Testis (tissue), 3 donors: ENCODE measurements around the gene TERT. TPM values are rescaled to one million over a fixed set of nuclear protein-coding genes. Genes with fewer than 3 reads are reported as not detected.

Experiments used
- DNase-seq: peaks from one replicate; pipeline ENCODE4 v3.0.0-alpha.2; 2019
- H3K27ac ChIP-seq, 2 donors: fragments of 200-600 bp; sonication (generic); one replicate each; pipeline ENCODE4 v1.5.1; 2019
- H3K27me3 ChIP-seq: fragments of 200-600 bp; sonication (generic); one replicate; pipeline ENCODE4 v1.5.1; 2019
- H3K36me3 ChIP-seq: fragments of 200-600 bp; sonication (generic); one replicate; pipeline ENCODE4 v1.5.1; 2017; ENCODE audit warnings: low read depth; ENCODE audit errors: missing control alignments
- H3K4me1 ChIP-seq: fragments of 200-600 bp; sonication (generic); one replicate; pipeline ENCODE4 v1.5.1; 2019
- H3K4me3 ChIP-seq, 2 donors: fragments of 200-600 bp; sonication (generic); one replicate each; pipeline ENCODE4 v1.5.1; 2017 to 2019
- H3K9me3 ChIP-seq: fragments of 200-600 bp; sonication (generic); one replicate; pipeline ENCODE4 v1.5.1; 2017
- CTCF ChIP-seq, 3 experiments: fragments of 450-650 bp in 2 of 3; fragments of 200-600 bp in 1 of 3; sonication (generic) in 1 of 3; IDR thresholded peaks; one replicate each; pipeline ENCODE4 v1.5.1; 2016 to 2019; ENCODE audit warnings: antibody characterized with exemption in 3 of 3, mild to moderate bottlenecking in 2 of 3, moderate library complexity in 1 of 3
- POLR2A ChIP-seq: fragments of 450-650 bp; IDR thresholded peaks from one replicate; pipeline ENCODE4 v1.6.1; 2017; ENCODE audit warnings: antibody characterized with exemption, mild to moderate bottlenecking, moderate library complexity
- WGBS, 2 donors: methylation state at CpG; one replicate each; pipeline ENCODE4 v1.1.5; 2018; 5-methylcytosine and 5-hydroxymethylcytosine counted together
- intact Hi-C: fragments of 100-400 bp; cut with DNase I; formaldehyde crosslinking; loops from one replicate; pipeline ENCODE4 v1.15.1; 2023; ENCODE audit warnings: low total_unique reads
- microRNA-seq, 2 donors: library from miRNA; unstranded; fragments of <30 nt; microRNA quantifications; one replicate each; pipeline ENCODE4, GENCODE V29; 2016; ENCODE audit warnings: borderline number of aligned reads in 2 of 2, borderline replicate concordance in 1 of 2
- polyA plus RNA-seq: library from polyadenylated mRNA; stranded (reverse); fragments of 350-450 nt; fragmentation: Illumina TruSeq; extraction: RNeasy Lipid Tissue Mini Kit (QIAGEN cat#74804); gene quantifications from one replicate; pipeline ENCODE4 v1.2.3, GENCODE V29; 2014; ENCODE audit warnings: low read depth, low replicate concordance; ENCODE audit not compliant: insufficient read depth
- small RNA-seq, 2 donors: library from RNA; depleted of rRNA; stranded (forward); fragments of <200 nt; gene quantifications; one replicate each; pipeline ENCODE3, GENCODE V24; 2016
- total RNA-seq, 2 donors: library from RNA; depleted of rRNA; stranded (reverse); fragments of >200 nt; gene quantifications; one replicate each; pipeline ENCODE4 v1.2.3, GENCODE V29; 2016

TERT gene
- total and polyA plus RNA-seq, 3 donors from 2014 or later, result 2.1 to 5.5 (median 4.4) TPM

- DNase-seq, result no peak
- Histone ChIP-seq H3K4me1 (peaks cover 9% of the 10 kb centered on the region), H3K27me3 (no peaks in the 10 kb centered on the region), H3K27ac (no peak overlapping the region), H3K9me3 (no peaks in the 10 kb centered on the region), H3K4me3 (no peak overlapping the region), H3K36me3 (no peaks in the 10 kb centered on the region)
- intact Hi-C loops, result no loop called here
- WGBS, 2 donors, result 82 to 83% methylated on average over 9 to 24 of the region's 24 CpGs
- TF ChIP-seq CTCF (IDR thresholded peaks at IDR 0.05) (no peak), POLR2A (no peak)
Observed at GRCh38 chr5:1203311-1203967, 91.4 kb downstream of the TERT start.

Small RNA genes lying within 50 kb of the gene (microRNA-seq; reads per million reads assigned to microRNA genes)
- 0 to 1.4 reads per million in 2 donors for gene MIR4457

Small RNA genes lying within 50 kb of the gene (small RNA-seq; reads per million reads assigned to genes)
- 0 reads per million in 2 donors for gene MIR4457

Other genes starting within 250 kb of the TERT start
- gene SLC12A7, start 183.0 kb downstream of the TERT start, total RNA-seq, result 100 to 1,000 TPM; 168 to 212 TPM
- 73.2 TPM for gene SLC12A7, start 183.0 kb downstream of the TERT start, polyA plus RNA-seq
- gene SLC6A19, start 93.5 kb downstream of the TERT start, total RNA-seq, result under 1 TPM; 0.16 to 0.68 TPM
- gene SLC6A19, start 93.5 kb downstream of the TERT start, polyA plus RNA-seq, result 0.28 TPM
- gene SLC6A18, start 69.7 kb downstream of the TERT start, total RNA-seq, result under 1 TPM in 1 of 2 donors, not detected in 1; 0.24 TPM
- gene SLC6A18, start 69.7 kb downstream of the TERT start, polyA plus RNA-seq, result not detected
- 100 to 1,000 TPM; 150 to 170 TPM for gene CLPTM1L, start 50.0 kb upstream of the TERT start, total RNA-seq
- gene CLPTM1L, start 50.0 kb upstream of the TERT start, polyA plus RNA-seq, result 148 TPM
- 1 to 10 TPM in 1 of 2 donors, under 1 TPM in 1; 0.55 to 1.5 TPM for gene SLC6A3, start 150.4 kb upstream of the TERT start, total RNA-seq
- gene SLC6A3, start 150.4 kb upstream of the TERT start, polyA plus RNA-seq, result 0.83 TPM
- 10 to 100 TPM; 21.1 to 27.1 TPM for gene LPCAT1, start 228.9 kb upstream of the TERT start, total RNA-seq
- 23.9 TPM for gene LPCAT1, start 228.9 kb upstream of the TERT start, polyA plus RNA-seq